ENCODE results near the gene TMPRSS5.
"Not testable (repeated sequence)": the region's sequence is repeated elsewhere in the genome, so short reads cannot be mapped to it uniquely, and the experiment has no call there.

TMPRSS5 gene

DNA sequence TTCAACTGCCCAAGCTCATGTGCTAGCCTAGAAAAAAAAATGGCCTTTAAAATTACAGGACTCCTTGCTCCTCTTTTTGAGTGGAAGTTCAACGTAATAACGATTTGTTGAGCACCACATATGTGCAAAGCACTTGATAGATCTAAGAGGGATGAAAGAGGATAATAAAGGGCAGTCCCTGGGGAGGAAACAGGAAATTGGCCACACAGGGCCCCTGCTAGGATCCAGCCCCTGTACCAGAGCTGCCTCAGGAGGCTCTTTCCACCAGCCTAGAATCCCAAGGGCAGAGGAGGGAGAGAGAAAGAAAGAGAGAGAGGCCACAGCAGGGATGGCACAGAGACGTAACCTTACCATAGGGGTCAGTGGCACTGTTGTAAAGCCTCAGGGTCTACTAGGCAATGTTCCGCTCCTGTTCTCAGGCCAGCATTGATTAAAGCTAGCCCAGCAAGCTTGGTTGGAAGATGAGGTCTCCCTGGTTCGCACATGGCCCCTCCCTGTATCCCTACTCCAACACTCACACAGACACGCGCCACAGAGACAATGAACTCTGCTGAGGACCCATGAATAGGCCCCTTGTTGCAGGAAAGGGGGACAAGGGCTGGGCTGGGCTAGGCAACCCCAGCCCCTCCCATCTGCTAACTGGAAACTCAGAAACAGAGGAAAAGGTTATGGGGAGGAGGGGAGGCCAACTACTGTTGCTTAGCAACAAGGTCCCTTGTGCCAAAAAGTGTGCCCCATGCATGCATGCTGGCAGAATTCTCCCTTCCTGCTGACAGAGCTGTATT, at the start of gene TMPRSS5:
TMPRSS5 (minus strand) TSS at position 438 of the 785 bp plus-strand sequence; CDS start at position 354, 84 bp downstream.
- DNase-seq = no peak

DNA sequence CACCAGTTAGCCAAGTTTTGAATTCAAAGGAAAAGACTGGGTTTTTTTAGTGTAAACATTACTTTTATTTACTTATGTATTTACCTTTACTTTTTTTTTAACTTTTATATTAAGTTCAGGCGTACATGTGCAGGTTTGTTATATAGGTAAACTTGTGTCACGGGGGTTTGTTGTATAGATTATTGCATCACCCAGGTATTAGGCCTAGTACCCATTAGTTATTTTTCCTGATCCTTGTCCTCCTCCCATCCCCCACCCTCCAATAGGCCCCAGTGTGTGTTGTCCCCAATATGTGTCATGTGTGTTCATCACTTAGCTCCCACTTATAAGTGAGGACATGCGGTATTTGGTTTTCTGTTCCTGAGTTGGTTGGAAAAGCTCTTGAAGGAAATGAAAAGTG, 46.8 kb upstream of the TMPRSS5 start:
- DNase-seq = no peak

DNA sequence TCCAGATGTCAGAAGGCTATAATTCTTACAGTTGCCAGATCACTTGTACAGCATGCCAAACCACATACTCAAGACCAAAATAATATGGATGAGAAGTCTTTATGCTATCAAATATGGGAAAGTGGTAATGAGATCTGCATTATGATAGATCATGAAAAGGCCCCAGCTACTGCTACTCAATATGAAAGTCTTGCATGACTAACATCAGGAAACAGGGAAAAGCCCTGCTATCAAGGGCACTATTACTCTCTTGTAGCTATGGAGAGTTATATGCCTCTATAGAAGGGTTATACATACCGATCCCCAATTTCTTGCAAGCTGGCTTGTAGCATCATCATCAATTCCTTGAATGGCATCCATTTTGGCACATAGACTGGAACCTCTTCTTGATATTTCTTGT, 30.2 kb upstream of the TMPRSS5 start:
- DNase-seq = no peak

DNA sequence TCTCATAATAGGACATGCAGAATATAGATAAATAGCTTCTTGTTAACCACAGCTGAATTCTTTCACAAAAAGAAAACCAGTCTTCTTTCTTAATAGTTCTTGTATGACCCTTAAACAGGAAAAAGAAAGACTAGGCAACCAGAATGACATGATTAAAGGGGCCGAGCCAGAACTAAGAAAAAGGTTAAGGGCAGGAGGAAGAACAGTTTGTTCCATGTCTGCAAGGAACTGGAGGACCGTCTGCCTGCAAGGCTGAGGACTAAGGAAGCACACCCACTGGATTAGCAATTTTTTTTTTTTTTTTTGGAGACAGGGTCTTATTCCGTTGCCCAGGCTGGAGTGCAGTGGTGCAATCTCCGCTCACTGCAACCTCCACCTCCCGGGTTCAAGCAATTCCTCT, 26.0 kb upstream of the TMPRSS5 start:
- DNase-seq = no peak

DNA sequence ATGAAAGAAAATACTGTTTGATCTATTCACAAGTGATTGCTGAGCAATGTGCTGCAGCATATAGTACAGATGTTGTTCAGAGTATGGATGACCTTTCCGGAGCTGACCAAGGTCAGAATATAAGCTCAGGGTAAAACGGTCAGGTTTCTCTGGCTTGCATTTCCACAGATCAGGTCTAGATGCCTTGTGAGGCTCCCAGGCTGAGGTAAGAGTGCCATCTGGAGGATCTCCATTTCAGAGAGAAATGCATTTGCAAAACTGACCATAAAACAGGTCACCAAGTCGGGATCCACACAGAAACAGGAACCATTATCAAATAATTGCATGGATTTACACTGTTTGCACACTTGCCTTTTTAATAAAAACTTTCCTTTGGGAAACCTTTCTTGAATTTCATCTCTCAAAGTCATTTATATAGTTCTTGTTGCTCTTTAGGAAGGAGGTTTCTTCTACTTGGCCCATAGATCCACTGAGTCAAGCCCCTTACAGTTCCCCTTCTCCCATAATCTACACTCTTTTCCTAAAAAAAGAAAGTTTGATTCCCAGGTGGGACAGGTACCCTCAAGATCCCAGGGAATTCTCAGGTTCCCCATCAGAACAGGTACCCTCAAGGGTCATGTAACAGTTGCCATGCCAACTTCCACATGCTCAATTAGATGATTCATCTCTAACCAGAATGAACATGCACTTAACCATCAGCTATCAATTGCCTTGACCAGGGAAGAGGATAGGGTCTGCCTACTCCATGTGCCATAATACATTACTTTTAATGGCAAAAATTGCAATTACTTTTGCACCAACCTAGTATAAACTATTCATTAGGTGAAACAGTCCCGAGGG, 25.0 kb upstream of the TMPRSS5 start:
- DNase-seq = peak in 1 of 2 experiments; percentile 7

DNA sequence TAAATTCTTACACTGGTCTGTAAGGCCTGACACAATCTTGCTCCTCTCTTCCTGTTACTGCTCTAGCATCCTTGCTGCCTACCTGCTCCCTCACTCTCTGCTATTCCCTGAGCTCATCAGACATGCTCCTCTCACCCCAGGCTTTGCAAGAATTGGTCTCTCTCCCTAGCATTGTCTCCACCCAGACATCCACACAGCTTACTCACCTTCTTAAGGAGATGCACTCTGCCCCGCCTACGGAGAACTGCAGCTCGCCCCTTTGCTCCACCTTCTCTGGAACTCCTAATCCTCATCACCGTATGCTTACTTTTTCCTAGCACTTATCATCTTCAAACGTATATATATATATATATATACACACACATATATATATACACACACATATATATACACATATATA, 23.3 kb upstream of the TMPRSS5 start:
- DNase-seq = no peak

DNA sequence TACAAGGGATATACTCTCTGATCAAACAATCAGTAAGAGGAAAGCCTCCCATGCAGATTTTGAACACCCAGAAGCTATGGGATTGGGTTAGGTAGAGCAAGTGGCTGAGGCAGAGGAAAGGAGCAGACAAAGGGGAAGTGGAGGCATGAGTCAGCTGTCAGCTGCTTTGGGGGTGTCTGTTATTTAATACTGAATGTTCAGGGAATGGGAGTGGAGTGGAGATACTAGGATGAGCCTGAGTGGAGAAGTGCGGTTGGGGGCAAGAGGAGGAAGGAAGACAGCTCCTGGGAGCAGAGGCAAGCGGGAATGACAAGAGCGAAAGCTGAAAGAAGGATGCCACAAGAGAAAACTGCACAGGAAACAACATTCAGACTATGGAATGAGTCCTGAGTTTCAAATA, 22.7 kb upstream of the TMPRSS5 start:
- peak; percentile 60 to 69 for DNase-seq

DNA sequence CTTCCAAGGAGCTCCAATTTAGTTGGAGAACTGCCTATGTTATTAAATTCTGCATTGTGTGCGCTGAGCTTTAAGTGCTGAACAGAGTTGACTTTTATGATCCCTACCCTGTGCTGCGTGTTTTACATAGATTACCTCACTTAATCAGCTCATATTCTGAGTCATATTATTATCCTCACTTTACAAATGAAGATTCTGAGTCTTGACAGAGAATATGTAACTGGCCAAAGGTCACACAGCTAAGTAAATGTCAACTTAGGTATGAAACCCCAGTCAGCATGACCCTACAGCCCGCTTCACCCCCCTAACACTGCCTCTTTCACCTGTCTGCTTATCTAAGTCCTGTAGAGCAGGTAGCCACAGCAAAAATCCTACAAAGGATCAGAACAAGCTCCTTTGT, 19.8 kb upstream of the TMPRSS5 start:
- DNase-seq = no peak

DNA sequence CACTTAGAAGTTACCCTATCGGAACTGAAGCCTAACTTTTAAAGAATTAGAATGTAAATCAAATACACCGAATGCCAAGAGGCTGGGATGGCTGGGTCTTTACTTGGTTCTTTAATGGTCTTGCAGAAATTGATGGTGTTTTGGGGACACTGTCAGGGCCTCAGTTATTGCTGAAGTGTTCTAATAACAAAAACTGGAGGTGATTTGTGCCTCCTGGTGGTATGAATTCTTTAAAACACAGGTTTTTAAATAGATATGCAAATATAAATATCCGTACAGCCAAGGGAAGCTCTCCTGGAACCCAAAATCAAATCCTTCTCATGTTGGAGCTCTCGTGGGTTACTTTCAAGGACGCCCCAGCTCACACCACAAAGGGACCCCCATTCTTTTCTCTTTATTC, 19.3 kb upstream of the TMPRSS5 start:
- DNase-seq = no peak

DNA sequence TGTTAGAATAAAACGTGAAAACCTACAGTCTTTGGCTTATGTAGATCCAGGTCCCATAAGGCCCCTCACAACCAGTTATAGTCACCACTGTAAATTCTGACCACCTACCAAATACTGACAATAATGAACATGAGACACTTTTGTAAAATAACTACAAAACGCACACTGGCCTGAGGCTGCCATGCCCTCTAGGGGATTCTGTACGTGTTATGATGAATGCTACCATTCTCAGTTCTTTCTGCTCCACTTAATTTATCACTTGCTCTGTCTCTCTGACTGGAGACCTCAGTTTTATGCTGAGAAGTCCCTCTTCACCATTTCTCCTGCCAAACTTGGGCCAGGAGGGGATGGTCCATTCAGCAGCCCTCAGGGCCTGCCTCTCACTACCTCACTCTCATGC, 18.7 kb upstream of the TMPRSS5 start:
- no peak for DNase-seq

DNA sequence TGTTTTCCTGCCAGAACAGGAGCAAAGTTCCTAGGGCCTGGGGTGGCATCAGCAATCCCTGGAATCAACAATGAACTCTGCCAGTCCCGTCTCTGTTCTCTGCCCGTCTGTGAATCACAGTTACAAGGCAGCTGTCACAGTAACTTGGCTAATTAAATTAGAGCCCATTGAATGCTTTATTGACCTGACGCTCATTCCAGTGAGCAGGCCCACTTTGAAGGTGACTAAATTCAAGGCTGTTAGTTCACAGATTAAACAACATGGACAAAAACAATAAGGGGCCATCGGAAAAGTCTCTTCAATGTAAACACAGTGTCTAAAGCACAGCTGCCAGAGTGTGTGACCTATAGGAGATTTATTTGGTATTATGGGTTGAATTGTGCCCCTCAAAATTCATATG, 17.7 kb upstream of the TMPRSS5 start:
- DNase-seq = no peak

DNA sequence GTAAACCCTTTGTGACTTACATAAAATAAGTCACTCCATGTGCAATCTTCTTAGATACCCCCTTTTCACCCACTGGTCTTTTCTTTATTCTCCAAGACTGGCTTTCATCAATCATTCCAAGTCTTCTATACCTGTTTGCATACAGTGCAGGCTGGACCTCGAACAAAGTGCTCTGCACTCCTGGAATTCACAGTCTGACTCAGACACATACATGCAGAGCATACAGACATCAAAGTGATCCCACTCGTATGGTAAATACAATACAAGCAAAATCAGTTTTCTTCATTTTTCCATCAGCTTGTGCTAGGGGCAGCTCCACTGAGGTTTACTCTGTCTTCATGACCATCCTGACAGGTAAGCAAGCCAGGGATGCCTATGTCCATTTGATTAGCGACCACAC, 16.8 kb upstream of the TMPRSS5 start:
- DNase-seq = no peak

DNA sequence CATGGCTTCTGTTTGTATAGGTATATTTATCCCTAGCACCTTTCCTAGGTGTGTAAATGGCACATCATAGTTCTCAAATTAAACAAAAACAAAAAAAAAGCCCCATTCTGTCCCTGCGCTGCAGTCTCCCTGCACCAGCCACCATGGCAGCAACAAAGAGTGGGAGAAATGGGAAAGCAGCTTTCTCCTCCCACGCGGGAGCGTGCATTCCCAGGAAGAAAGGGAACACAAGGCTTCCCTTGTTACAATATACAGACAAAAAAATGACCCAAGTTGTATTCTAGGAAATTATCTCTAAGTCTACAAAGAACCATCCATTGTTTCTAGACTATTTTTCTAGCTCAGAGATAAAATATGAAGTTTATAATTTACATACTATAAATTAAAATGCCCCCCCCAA, 16.1 kb upstream of the TMPRSS5 start:
- no peak for DNase-seq

DNA sequence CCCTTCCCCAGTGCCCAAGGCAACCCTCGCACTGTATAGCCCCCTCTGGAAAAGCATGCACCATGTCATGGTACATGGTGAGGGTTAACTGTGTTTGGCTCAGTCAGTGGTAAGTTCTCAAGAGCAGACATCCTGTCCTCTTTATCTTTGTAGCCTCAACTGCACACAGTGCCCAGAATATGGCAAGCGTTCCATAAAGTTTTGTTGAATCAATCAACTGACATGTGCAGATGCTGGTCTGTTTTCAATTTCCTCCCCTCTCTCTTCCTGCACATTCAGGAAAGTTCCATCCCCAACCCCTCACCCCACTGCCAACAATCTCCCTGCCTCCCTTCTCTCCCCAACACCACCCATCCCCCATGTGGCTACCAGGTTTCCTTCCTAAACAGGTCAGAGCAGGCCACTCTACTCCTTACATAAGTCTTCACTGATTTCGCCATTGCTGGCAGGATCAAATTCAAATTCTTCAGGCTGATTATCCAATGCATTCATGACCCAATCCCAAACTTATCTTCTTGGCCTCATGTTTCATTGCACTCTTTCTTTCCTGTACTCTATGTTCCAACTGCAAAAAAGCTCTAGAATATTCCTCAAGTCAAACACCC, 15.5 kb upstream of the TMPRSS5 start:
- DNase-seq = no peak

DNA sequence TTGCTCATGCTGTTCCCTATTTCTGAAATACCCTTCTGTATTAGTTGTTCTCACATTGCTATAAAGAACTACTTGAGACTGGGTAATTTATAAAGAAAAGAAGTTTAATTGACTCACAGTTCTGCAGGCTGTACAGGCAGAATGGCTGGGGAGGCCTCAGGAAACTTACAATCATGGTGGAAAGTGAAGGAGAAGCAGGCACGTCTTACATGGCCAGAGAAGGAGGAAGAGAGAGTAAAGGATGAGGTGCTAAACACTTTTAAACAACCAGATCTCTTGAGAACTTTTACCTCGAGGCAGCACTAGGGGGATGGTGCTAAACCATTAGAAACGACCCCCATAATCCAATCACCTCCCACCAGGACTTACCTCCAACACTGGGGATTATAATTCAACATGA, 14.4 kb upstream of the TMPRSS5 start:
- not testable (repeated sequence) for DNase-seq

DNA sequence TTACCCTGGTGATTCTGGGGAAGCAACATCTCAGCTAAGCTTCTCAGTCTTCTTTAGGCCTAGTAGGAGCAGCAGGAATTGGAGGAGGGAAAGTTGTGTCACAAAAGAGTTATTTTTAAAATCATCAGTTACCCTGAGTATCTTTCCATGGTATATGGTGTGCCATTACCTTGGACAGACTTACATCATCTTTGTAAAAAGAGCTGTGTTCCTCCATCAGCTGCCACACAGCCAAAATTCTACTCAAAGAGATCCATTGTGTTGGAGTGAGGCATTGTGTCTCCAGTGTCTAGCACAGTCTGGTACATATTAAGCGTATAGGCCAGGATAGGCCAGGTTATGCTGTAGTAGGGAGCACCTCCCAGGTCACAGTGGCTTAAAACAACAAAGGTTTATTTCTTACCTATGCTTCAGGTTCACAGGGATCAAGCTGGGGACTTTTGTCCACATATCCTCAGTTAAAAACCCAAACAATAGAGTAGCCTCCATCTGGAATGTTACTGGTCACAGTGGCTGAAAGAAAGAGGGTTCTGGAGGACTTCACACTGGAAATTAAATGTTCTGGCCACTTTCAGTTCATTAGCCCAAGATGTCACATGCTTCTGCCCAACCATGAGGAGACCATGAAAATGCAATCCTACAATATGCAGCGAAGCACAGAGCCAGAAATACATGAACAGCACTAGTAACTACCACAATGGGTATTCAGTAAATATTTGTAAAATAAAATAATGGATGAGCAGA, 9.9 kb upstream of the TMPRSS5 start:
- DNase-seq = no peak

DNA sequence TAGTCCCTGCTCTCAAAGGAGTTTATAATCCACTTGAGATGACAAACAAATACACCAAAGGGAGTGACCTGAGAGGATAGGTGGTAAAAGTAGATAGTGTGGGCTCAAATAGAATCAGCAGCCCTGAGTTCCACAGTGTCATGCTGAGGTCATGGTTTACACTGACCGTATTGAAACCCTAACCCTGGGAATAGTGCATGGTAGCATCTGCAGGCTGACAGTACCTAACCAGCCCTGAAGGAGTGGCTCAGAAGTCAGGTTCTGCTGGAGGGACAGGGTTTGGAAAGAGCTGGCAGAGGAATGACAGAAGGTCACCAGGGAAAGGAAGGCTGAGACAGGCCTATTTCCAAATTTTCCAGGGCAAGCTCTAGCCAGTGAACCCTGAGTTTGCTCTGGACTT, 9.2 kb upstream of the TMPRSS5 start:
- no peak for DNase-seq

DNA sequence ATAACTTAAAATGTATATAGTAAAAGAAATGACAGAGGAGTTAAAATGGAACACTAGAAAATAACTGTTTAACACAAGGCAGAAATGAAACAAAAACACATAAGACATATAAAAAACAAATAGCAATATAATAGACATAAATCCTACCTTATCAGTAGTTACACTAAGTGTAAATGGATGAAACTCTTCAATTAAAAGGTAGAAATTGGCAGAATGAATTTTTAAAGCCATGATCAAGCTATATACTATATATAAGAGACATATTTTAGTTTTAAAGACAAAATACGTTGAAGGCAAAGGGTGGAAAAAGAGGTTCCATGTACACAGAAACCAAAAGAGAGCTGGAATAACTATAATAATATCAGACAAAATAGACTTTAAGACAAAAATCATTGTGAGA, 4.9 kb upstream of the TMPRSS5 start:
- no peak for DNase-seq

DNA sequence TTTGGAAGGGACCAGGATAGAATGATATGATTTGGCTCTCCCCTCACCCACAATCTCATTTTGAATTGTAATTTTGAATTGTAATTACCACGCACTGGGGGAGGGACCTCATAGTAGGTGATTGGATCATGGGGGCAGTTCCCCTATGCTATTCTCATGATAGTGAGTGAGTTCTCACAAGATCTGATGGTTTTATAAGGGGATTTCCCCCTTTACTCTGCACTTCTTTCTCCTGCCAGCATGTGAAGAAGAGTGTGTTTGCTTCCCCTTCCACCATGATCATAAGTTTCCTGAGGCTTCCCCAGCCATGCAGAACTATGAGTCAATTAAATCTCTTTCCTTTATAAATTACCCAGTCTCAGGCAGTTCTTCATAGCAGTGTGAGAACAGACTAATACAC, 2.6 kb downstream of the TMPRSS5 start:
- not testable (repeated sequence) for DNase-seq

DNA sequence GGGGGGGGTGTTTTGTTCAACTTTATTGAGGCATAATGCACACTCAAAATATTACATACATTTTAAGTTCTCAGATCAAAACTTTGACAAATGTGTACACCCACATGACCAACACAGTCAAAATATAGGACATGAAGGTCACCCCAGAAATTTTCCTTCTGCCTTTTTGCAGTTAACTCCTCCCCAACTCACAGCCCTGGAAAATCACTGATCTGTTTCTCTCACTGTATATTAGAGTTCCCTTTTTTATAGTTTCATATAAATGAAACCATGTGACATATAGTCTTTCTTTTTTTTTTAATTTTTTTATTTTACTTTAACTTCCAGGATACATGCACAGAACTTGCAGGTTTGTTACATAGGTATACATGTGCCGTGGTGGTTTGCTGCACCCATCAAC, 4.6 kb downstream of the TMPRSS5 start:
- DNase-seq = no peak

DNA sequence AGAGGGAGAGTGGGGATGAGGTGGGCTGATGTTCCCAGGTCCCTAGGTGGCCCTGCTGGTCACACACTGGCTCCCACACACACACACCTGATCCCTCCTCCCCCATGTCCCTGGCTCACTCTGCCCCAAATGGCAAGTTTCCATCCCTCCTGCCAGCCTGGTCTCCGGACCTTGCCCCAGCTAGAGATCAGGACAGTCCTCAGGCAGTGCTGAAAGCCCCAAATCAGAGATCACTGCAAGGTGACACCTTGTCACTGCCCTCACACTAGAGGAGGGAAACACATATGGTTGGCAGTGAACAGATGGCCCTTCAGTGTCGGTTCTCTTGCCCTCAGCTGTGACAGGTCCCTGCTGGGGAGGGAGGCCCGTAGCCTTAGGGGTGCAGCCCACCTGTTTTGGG, 7.6 kb downstream of the TMPRSS5 start:
- no peak for DNase-seq

DNA sequence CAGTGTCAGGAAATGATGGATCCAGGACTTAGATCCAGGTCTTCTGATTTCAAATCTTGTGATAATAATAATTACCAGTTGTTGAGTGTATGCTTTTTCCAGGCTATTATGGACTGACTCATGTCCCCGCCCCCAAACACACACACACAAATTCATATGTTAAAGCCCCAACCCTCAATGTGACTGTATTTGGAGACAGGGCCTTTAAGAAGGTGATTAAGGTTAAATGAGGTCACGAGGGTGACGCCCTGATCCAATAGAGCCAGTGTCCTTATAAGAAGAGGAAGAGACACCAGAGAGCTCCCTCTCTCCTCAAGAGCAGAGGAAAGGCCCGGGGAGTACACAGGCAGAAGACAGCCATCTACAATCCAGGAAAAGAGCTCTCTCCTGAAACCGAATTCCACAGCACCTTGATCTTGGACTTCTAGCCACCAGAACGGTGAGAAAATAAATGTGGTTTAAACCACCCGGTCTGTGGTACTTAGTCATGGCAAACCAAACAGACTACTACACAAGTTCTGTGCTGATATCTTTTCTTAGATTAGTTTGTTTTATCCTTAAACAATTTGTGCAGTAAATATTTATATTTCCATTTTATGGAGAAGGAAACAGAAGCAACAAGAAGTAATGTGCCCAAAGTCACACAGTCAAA, 8.2 kb downstream of the TMPRSS5 start:
- DNase-seq = no peak

DNA sequence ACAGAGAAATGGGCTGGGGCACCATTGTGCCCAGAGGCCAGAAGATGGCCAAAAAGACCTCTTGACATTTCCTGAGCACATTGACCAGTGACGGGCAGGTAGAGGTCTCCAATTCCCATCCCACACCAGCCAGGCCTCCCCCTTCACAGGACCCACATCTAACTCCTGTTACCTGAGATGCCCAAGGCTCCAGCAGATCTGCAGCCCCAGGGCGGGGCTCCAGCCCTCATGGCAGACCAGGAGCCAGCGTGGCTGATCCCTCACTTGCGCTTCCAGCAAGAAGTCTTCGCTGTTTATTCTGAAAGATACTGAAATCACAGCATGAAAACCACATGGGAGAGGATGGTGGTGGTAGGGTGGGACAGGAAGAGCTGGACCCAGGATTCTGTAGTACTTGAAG, 9.0 kb downstream of the TMPRSS5 start:
- no peak for DNase-seq
